ENCODE data around the gene HEXIM2. TPM values are rescaled to one million over a fixed set of nuclear protein-coding genes. Genes with fewer than 3 reads are reported as not detected.

The HEXIM2 gene
- total and polyA plus RNA-seq, 7 donors: 1.8 to 14.7 (median 7.8) TPM

- TF ChIP-seq EP300 (IDR thresholded peaks at IDR 0.05): no peak
- no peak for TF ChIP-seq POLR2AphosphoS5 (IDR thresholded peaks at IDR 0.05)
- TF ChIP-seq CTCF (IDR thresholded peaks at IDR 0.05): no peak
- TF ChIP-seq POLR2A (IDR thresholded peaks at IDR 0.05): no peak
- Histone ChIP-seq H3K4me3 (no peak overlapping the region), H3K9me3 (no peaks in the 10 kb centered on the region), H3K27ac (peak overlapping the region in 3 of 4 donors; percentile 1 to 31 (median 5)), H3K27me3 (no peaks in the 10 kb centered on the region), H3K4me1 (peaks cover 0 to 25% (median 23%) of the 10 kb centered on the region in 4 donors), H3K36me3 (peaks cover 13 to 73% (median 40%) of the 10 kb centered on the region in 4 donors)
- WGBS, 2 donors: 92 to 94% methylated on average over 26 of the region's 26 CpGs
- intact Hi-C loops (cut with DNase I): no loop called here
- DNase-seq: no peak
Measured at GRCh38 chr17:45115015-45115625, 46.6 kb upstream of the HEXIM2 start.

GRCh38 chr17:45115871-45116270, 45.8 kb upstream of the HEXIM2 start:
- no peak for TF ChIP-seq EP300 (IDR thresholded peaks at IDR 0.05)
- TF ChIP-seq POLR2AphosphoS5 (IDR thresholded peaks at IDR 0.05): no peak
- no peak for TF ChIP-seq POLR2A (IDR thresholded peaks at IDR 0.05)
- TF ChIP-seq CTCF (IDR thresholded peaks at IDR 0.05): no peak
- Histone ChIP-seq H3K4me1 (peaks cover 0 to 18% (median 15%) of the 10 kb centered on the region in 4 donors), H3K4me3 (no peak overlapping the region), H3K9me3 (no peaks in the 10 kb centered on the region), H3K36me3 (peaks cover 13 to 80% (median 42%) of the 10 kb centered on the region in 4 donors), H3K27me3 (no peaks in the 10 kb centered on the region), H3K27ac (no peak overlapping the region)
- no peak for DNase-seq
- intact Hi-C loops (cut with DNase I): no loop called here
- 78 to 90% methylated on average over 11 of the region's 11 CpGs for WGBS, 2 donors

- 93 to 94% methylated on average over 10 of the region's 10 CpGs for WGBS, 2 donors
- no peaks in the 10 kb centered on the region for H3K27me3 ChIP-seq
- no peak for TF ChIP-seq POLR2A (IDR thresholded peaks at IDR 0.05)
- intact Hi-C loops (cut with DNase I): no loop called here
- H3K27ac ChIP-seq: no peak overlapping the region
- H3K9me3 ChIP-seq: no peaks in the 10 kb centered on the region
- peaks cover 0 to 13% (median 9%) of the 10 kb centered on the region in 4 donors for H3K4me1 ChIP-seq
- H3K36me3 ChIP-seq: peaks cover 13 to 81% (median 42%) of the 10 kb centered on the region in 4 donors
- no peak for DNase-seq
- no peak overlapping the region for H3K4me3 ChIP-seq
Measured at GRCh38 chr17:45116434-45117016, 45.1 kb upstream of the HEXIM2 start.

GRCh38 chr17:45117334-45117733, 44.3 kb upstream of the HEXIM2 start:
- H3K4me1 ChIP-seq: peaks cover 0 to 10% (median 4%) of the 10 kb centered on the region in 4 donors
- 90 to 91% methylated on average over 4 of the region's 4 CpGs for WGBS, 2 donors
- no peak for DNase-seq
- no peaks in the 10 kb centered on the region for H3K9me3 ChIP-seq
- no peaks in the 10 kb centered on the region for H3K27me3 ChIP-seq
- H3K36me3 ChIP-seq: peaks cover 13 to 76% (median 38%) of the 10 kb centered on the region in 4 donors
- intact Hi-C loops (cut with DNase I): no loop called here
- H3K27ac ChIP-seq: no peak overlapping the region
- no peak overlapping the region for H3K4me3 ChIP-seq
- TF ChIP-seq POLR2A (IDR thresholded peaks at IDR 0.05) (no peak), CTCF (IDR thresholded peaks at IDR 0.05) (no peak), POLR2AphosphoS5 (IDR thresholded peaks at IDR 0.05) (no peak), EP300 (IDR thresholded peaks at IDR 0.05) (no peak)

GRCh38 chr17:45117848-45118646, 43.6 kb upstream of the HEXIM2 start:
- no peaks in the 10 kb centered on the region for H3K27me3 ChIP-seq
- TF ChIP-seq POLR2AphosphoS5 (IDR thresholded peaks at IDR 0.05) (no peak), CTCF (IDR thresholded peaks at IDR 0.05) (no peak), POLR2A (IDR thresholded peaks at IDR 0.05) (no peak), EP300 (IDR thresholded peaks at IDR 0.05) (no peak)
- H3K9me3 ChIP-seq: no peaks in the 10 kb centered on the region
- H3K36me3 ChIP-seq: peaks cover 13 to 69% (median 32%) of the 10 kb centered on the region in 4 donors
- no peak for DNase-seq
- 93 to 95% methylated on average over 20 of the region's 20 CpGs for WGBS, 2 donors
- no peak overlapping the region for H3K4me3 ChIP-seq
- no peak overlapping the region for H3K27ac ChIP-seq
- intact Hi-C loops (cut with DNase I): no loop called here
- peaks cover 0 to 7% (median 6%) of the 10 kb centered on the region in 4 donors for H3K4me1 ChIP-seq
